ENCODE results near the gene KIF17.

Gene KIF17

GRCh38 chr1:20702416-20702815, 15.4 kb downstream of the KIF17 start:
- Histone ChIP-seq H3K27ac (no peak overlapping the region), H3K9ac (ENCODE audit: insufficient read length) (no peak overlapping the region), H3K9me3 (ENCODE audit: low read depth, low read length) (no peaks in the 10 kb centered on the region), H3K4me3 (no peak overlapping the region), H3K36me3 (ENCODE audit: insufficient read depth, low read length) (no peaks in the 10 kb centered on the region)
- TF ChIP-seq EZH2 (IDR thresholded peaks at IDR 0.05) = no peak
- TF ChIP-seq POLR2AphosphoS5 (IDR thresholded peaks at IDR 0.05; ENCODE audit: borderline replicate concordance, low read depth, low read length) = no peak
- no peak for TF ChIP-seq FOXP2 (optimal IDR thresholded peaks at IDR 0.05; ENCODE audit: control extremely low read depth, extremely low read length, insufficient read depth)
- DNase-seq (ENCODE audit: low read depth, low spot score) = no peak

DNA sequence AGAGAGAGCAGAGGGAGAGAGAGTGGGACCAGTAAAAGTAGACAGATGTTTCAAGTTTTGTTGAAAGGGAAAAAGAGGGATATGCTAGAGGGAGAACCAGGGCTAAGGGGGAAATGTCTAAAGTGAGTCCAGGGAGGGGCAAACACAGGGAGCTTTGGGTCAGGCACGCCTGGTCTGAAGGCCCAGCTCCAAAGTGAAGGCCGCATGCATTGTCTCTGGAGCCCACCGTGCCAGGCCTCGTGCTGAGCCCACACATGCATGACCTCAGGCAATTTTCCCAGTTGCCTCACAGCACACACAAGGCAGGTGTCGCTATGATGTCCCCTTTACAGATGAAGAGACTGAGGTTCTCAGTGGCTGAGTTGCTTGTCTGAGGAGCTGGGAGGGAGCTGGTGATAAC, 16.0 kb downstream of the KIF17 start:
- Histone ChIP-seq H3K4me3 (no peak overlapping the region), H3K36me3 (ENCODE audit: insufficient read depth, low read length) (no peaks in the 10 kb centered on the region), H3K27ac (no peak overlapping the region), H3K9ac (ENCODE audit: insufficient read length) (no peak overlapping the region), H3K9me3 (ENCODE audit: low read depth, low read length) (no peaks in the 10 kb centered on the region)
- TF ChIP-seq FOXP2 (optimal IDR thresholded peaks at IDR 0.05; ENCODE audit: control extremely low read depth, extremely low read length, insufficient read depth) = no peak
- no peak for TF ChIP-seq POLR2AphosphoS5 (IDR thresholded peaks at IDR 0.05; ENCODE audit: borderline replicate concordance, low read depth, low read length)
- no peak for TF ChIP-seq EZH2 (IDR thresholded peaks at IDR 0.05)
- no peak for DNase-seq (ENCODE audit: low read depth, low spot score)

GRCh38 chr1:20701446-20701845, 16.4 kb downstream of the KIF17 start:
- H3K27ac ChIP-seq = no peak overlapping the region
- no peaks in the 10 kb centered on the region for H3K9me3 ChIP-seq (ENCODE audit: low read depth, low read length)
- H3K4me3 ChIP-seq = no peak overlapping the region
- TF ChIP-seq FOXP2 (optimal IDR thresholded peaks at IDR 0.05; ENCODE audit: control extremely low read depth, extremely low read length, insufficient read depth) (no peak), EZH2 (IDR thresholded peaks at IDR 0.05) (no peak), POLR2AphosphoS5 (IDR thresholded peaks at IDR 0.05; ENCODE audit: borderline replicate concordance, low read depth, low read length) (no peak)
- H3K36me3 ChIP-seq (ENCODE audit: insufficient read depth, low read length) = no peaks in the 10 kb centered on the region
- H3K9ac ChIP-seq (ENCODE audit: insufficient read length) = no peak overlapping the region
- DNase-seq (ENCODE audit: low read depth, low spot score) = no peak

GRCh38 chr1:20700636-20701215, 17.1 kb downstream of the KIF17 start:
- Histone ChIP-seq H3K36me3 (ENCODE audit: insufficient read depth, low read length) (no peaks in the 10 kb centered on the region), H3K27ac (no peak overlapping the region), H3K4me3 (no peak overlapping the region), H3K9me3 (ENCODE audit: low read depth, low read length) (no peaks in the 10 kb centered on the region), H3K9ac (ENCODE audit: insufficient read length) (no peak overlapping the region)
- DNase-seq (ENCODE audit: low read depth, low spot score) = no peak
- TF ChIP-seq EZH2 (IDR thresholded peaks at IDR 0.05) = no peak
- no peak for TF ChIP-seq FOXP2 (optimal IDR thresholded peaks at IDR 0.05; ENCODE audit: control extremely low read depth, extremely low read length, insufficient read depth)
- TF ChIP-seq POLR2AphosphoS5 (IDR thresholded peaks at IDR 0.05; ENCODE audit: borderline replicate concordance, low read depth, low read length) = no peak

- no peak for DNase-seq (ENCODE audit: low read depth, low spot score)
- Histone ChIP-seq H3K4me3 (no peak overlapping the region), H3K9me3 (ENCODE audit: low read depth, low read length) (no peaks in the 10 kb centered on the region), H3K36me3 (ENCODE audit: insufficient read depth, low read length) (no peaks in the 10 kb centered on the region), H3K27ac (no peak overlapping the region), H3K9ac (ENCODE audit: insufficient read length) (no peak overlapping the region)
- TF ChIP-seq FOXP2 (optimal IDR thresholded peaks at IDR 0.05; ENCODE audit: control extremely low read depth, extremely low read length, insufficient read depth) = no peak
Measured at GRCh38 chr1:20699558-20699957, 18.2 kb downstream of the KIF17 start.

DNA sequence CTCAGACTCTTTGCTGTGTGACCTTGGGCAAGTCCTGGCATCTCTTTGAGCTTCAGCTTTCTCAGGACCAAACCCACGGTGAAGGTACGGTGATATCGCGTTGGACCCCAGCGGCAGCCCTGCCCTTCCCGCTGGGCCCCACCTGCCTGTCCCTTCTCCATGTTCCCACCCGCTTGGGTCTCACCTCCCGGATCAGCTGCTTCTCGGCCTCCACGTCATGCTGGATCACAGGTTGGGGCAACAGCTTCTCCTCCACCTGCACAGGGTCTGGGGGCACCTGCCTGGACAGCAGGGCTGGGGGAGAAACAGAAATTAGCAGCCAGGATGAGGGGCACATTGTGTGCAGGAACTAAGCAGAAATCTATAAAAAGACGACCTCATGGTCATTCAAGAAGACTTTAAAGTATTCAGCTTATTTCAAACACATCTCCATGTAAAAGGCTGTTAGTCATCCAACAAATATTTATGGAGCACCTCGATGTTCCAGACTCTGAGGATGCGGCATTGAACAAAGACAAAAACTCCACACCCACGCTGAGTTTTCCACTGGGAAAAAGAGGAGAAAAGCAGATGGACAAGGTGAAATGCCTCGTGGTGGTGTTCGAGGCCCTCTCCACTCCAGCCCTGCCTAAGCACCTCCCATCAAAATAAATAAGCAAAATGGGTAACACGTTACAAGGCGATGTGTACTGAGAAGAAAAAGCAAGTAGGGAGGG, 19.5 kb downstream of the KIF17 start:
- TF ChIP-seq POLR2AphosphoS5 (IDR thresholded peaks at IDR 0.05; ENCODE audit: borderline replicate concordance, low read depth, low read length) (no peak), FOXP2 (optimal IDR thresholded peaks at IDR 0.05; ENCODE audit: control extremely low read depth, extremely low read length, insufficient read depth) (no peak), EZH2 (IDR thresholded peaks at IDR 0.05) (no peak)
- no peak overlapping the region for H3K4me3 ChIP-seq
- H3K27ac ChIP-seq = no peak overlapping the region
- no peaks in the 10 kb centered on the region for H3K36me3 ChIP-seq (ENCODE audit: insufficient read depth, low read length)
- H3K9ac ChIP-seq (ENCODE audit: insufficient read length) = no peak overlapping the region
- H3K9me3 ChIP-seq (ENCODE audit: low read depth, low read length) = no peaks in the 10 kb centered on the region
- no peak for DNase-seq (ENCODE audit: low read depth, low spot score)

DNA sequence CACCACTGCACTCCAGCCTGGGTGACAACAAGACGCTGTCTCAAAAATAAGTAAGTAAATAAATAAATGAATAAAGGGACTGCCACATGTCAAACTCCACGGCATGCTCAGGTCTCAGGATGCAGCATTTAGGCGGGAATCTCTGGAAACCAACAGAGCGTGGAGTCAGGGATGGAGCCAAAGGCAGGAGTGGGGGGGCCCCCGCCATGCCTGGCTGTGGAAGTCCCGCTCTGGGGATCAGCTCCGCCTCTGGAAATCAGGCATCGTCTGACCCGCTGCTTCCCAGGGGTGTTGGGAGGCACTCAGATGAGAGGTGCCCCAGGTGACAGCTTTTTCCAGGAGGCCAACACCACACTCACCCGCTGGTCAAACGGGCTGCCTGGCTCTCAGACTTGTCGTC, 20.2 kb downstream of the KIF17 start:
- DNase-seq (ENCODE audit: low read depth, low spot score) = no peak
- H3K4me3 ChIP-seq = no peak overlapping the region
- no peaks in the 10 kb centered on the region for H3K9me3 ChIP-seq (ENCODE audit: low read depth, low read length)
- no peaks in the 10 kb centered on the region for H3K36me3 ChIP-seq (ENCODE audit: insufficient read depth, low read length)
- TF ChIP-seq POLR2AphosphoS5 (IDR thresholded peaks at IDR 0.05; ENCODE audit: borderline replicate concordance, low read depth, low read length) (no peak), EZH2 (IDR thresholded peaks at IDR 0.05) (no peak), FOXP2 (optimal IDR thresholded peaks at IDR 0.05; ENCODE audit: control extremely low read depth, extremely low read length, insufficient read depth) (no peak)
- no peak overlapping the region for H3K27ac ChIP-seq
- no peak overlapping the region for H3K9ac ChIP-seq (ENCODE audit: insufficient read length)

- DNase-seq (ENCODE audit: low read depth, low spot score) = peak; percentile 5
- Histone ChIP-seq H3K9me3 (ENCODE audit: low read depth, low read length) (no peaks in the 10 kb centered on the region), H3K36me3 (ENCODE audit: insufficient read depth, low read length) (no peaks in the 10 kb centered on the region), H3K9ac (ENCODE audit: insufficient read length) (peak overlapping the region; percentile 48), H3K4me3 (peak overlapping the region; percentile 84), H3K27ac (no peak overlapping the region)
- TF ChIP-seq EZH2 (IDR thresholded peaks at IDR 0.05) (no peak), FOXP2 (optimal IDR thresholded peaks at IDR 0.05; ENCODE audit: control extremely low read depth, extremely low read length, insufficient read depth) (peak; percentile 13)
Measured at GRCh38 chr1:20696397-20697333, 21.1 kb downstream of the KIF17 start.

All from SK-N-MC (cell line).